ENCODE data around the gene DHCR24.

Gene DHCR24

GRCh38 chr1:54865238-54866073 lies 21.5 kb downstream of the DHCR24 start:
- no peak for DNase-seq (ENCODE audit: low read depth)

GRCh38 chr1:54864460-54865208 lies 22.4 kb downstream of the DHCR24 start:
- no peak for DNase-seq (ENCODE audit: low read depth)

GRCh38 chr1:54863267-54863665 lies 23.7 kb downstream of the DHCR24 start:
- no peak for DNase-seq (ENCODE audit: low read depth)

GRCh38 chr1:54861070-54861761 lies 25.8 kb downstream of the DHCR24 start:
- no peak for DNase-seq (ENCODE audit: low read depth)

- no peak for DNase-seq (ENCODE audit: low read depth)
Observed at GRCh38 chr1:54859700-54860391, 27.1 kb downstream of the DHCR24 start.

GRCh38 chr1:54857746-54858561 lies 29.0 kb downstream of the DHCR24 start:
- no peak for DNase-seq (ENCODE audit: low read depth)

- DNase-seq (ENCODE audit: low read depth), result no peak
Observed at GRCh38 chr1:54857141-54857540, 29.9 kb downstream of the DHCR24 start.

- no peak for DNase-seq (ENCODE audit: low read depth)
Observed at GRCh38 chr1:54854381-54855020, 32.5 kb downstream of the DHCR24 start.

GRCh38 chr1:54853793-54854370 lies 33.1 kb downstream of the DHCR24 start:
- no peak for DNase-seq (ENCODE audit: low read depth)

- DNase-seq (ENCODE audit: low read depth), result no peak
Observed at GRCh38 chr1:54853096-54853792, 33.8 kb downstream of the DHCR24 start.

GRCh38 chr1:54851936-54852524 lies 35.0 kb downstream of the DHCR24 start:
- no peak for DNase-seq (ENCODE audit: low read depth)

GRCh38 chr1:54851406-54851805 lies 35.6 kb downstream of the DHCR24 start:
- no peak for DNase-seq (ENCODE audit: low read depth)

- no peak for DNase-seq (ENCODE audit: low read depth)
Observed at GRCh38 chr1:54850737-54851136, 36.3 kb downstream of the DHCR24 start.

- no peak for DNase-seq (ENCODE audit: low read depth)
Observed at GRCh38 chr1:54850069-54850730, 36.8 kb downstream of the DHCR24 start.

GRCh38 chr1:54849219-54850068 lies 37.6 kb downstream of the DHCR24 start:
- no peak for DNase-seq (ENCODE audit: low read depth)

GRCh38 chr1:54848134-54848948 lies 38.7 kb downstream of the DHCR24 start:
- no peak for DNase-seq (ENCODE audit: low read depth)

- DNase-seq (ENCODE audit: low read depth), result no peak
Observed at GRCh38 chr1:54846716-54847284, 40.2 kb downstream of the DHCR24 start.
